Measurements from ENCODE around the gene DNAH8.

DNAH8 gene

GRCh38 chr6:39055661-39056060 is 340.6 kb downstream of the DNAH8 start:
- TF ChIP-seq CTCF (IDR thresholded peaks at IDR 0.05): no peak

- TF ChIP-seq CTCF (IDR thresholded peaks at IDR 0.05): no peak
These were observed 341.1 kb downstream of the DNAH8 start for GRCh38 chr6:39056191-39056590.

GRCh38 chr6:39056681-39057080 is 341.6 kb downstream of the DNAH8 start:
- TF ChIP-seq CTCF (IDR thresholded peaks at IDR 0.05): no peak

GRCh38 chr6:39057251-39058155 is 342.4 kb downstream of the DNAH8 start:
- no peak for TF ChIP-seq CTCF (IDR thresholded peaks at IDR 0.05)

- TF ChIP-seq CTCF (IDR thresholded peaks at IDR 0.05): no peak
These were observed 343.5 kb downstream of the DNAH8 start for GRCh38 chr6:39058471-39059147.

GRCh38 chr6:39059496-39060310 is 344.6 kb downstream of the DNAH8 start:
- no peak for TF ChIP-seq CTCF (IDR thresholded peaks at IDR 0.05)

GRCh38 chr6:39060467-39061160 is 345.5 kb downstream of the DNAH8 start:
- TF ChIP-seq CTCF (IDR thresholded peaks at IDR 0.05): no peak
